NCI-H345 treated with DMSO at 0.1 percent for 48 hours (cell line): ENCODE results near the gene APH1B.
"Not testable (repeated sequence)": the region's sequence is repeated elsewhere in the genome, so short reads cannot be mapped to it uniquely, and the experiment has no call there.

ENCODE experiments used
- DNase-seq: peaks from one replicate; lab custom pipeline; 2025; ENCODE audit not compliant: unreplicated experiment; lab: John Stamatoyannopoulos, UW

The APH1B gene

GRCh38 chr15:63329567-63330350 is 52.4 kb downstream of the APH1B start:
- DNase-seq: no peak

GRCh38 chr15:63330926-63331325 is 53.5 kb downstream of the APH1B start:
- no peak for DNase-seq

GRCh38 chr15:63331456-63331855 is 54.1 kb downstream of the APH1B start:
- no peak for DNase-seq

GRCh38 chr15:63332367-63333124 is 55.1 kb downstream of the APH1B start:
- no peak for DNase-seq

- no peak for DNase-seq
Measured at GRCh38 chr15:63334821-63335220, 57.4 kb downstream of the APH1B start.

GRCh38 chr15:63335543-63336240 is 58.3 kb downstream of the APH1B start:
- DNase-seq: no peak

- no peak for DNase-seq
Measured at GRCh38 chr15:63337046-63337445, 59.6 kb downstream of the APH1B start.

GRCh38 chr15:63338170-63338569 is 60.8 kb downstream of the APH1B start:
- DNase-seq: no peak

GRCh38 chr15:63339006-63339766 is 61.8 kb downstream of the APH1B start:
- DNase-seq: no peak

- DNase-seq: no peak
Measured at GRCh38 chr15:63339836-63340235, 62.4 kb downstream of the APH1B start.

GRCh38 chr15:63340353-63340752 is 62.9 kb downstream of the APH1B start:
- DNase-seq: no peak

- no peak for DNase-seq
Measured at GRCh38 chr15:63340878-63341277, 63.5 kb downstream of the APH1B start.

- no peak for DNase-seq
Measured at GRCh38 chr15:63341898-63342297, 64.5 kb downstream of the APH1B start.

GRCh38 chr15:63342996-63343562 is 65.7 kb downstream of the APH1B start:
- not testable (repeated sequence) for DNase-seq

GRCh38 chr15:63344731-63345390 is 67.5 kb downstream of the APH1B start:
- DNase-seq: no peak

- no peak for DNase-seq
Measured at GRCh38 chr15:63345391-63345752, 68.0 kb downstream of the APH1B start.

GRCh38 chr15:63347074-63347857 is 69.9 kb downstream of the APH1B start:
- DNase-seq: no peak

- DNase-seq: peak; percentile 7
Measured at GRCh38 chr15:63348392-63348791, 71.0 kb downstream of the APH1B start.

GRCh38 chr15:63349156-63349555 is 71.8 kb downstream of the APH1B start:
- DNase-seq: no peak
